GM23338 (cell line): Measurements from ENCODE around the gene SSBP2. TPM values are rescaled to one million over a fixed set of nuclear protein-coding genes. Genes with fewer than 3 reads are reported as not detected.

Experiments
- ATAC-seq: fragments of 200-7000 bp; cut with Tn5 transposase; 3 replicates; pipeline ENCODE4 v1.9.1; 2020
- DNase-seq: peaks from one replicate; pipeline ENCODE4 v3.0.0-alpha.2; 2015; ENCODE audit warnings: low spot score
- H2AFZ ChIP-seq: fragments of 200-600 bp; sonication (generic); 2 replicates; pipeline ENCODE4 v1.8.0; 2016; ENCODE audit warnings: antibody characterized with exemption, mild to moderate bottlenecking, moderate library complexity
- H3F3A ChIP-seq: fragments of 200-600 bp; sonication (generic); replicated peaks from 2 replicates; pipeline ENCODE4 v1.8.0; 2017; ENCODE audit warnings: antibody characterized with exemption, mixed run types, low read depth
- H3K27ac ChIP-seq: fragments of 200-600 bp; sonication (generic); 2 replicates; pipeline ENCODE4 v1.6.1; 2016; ENCODE audit warnings: low read depth
- H3K27me3 ChIP-seq: fragments of 200-600 bp; sonication (generic); 2 replicates; pipeline ENCODE4 v1.8.0; 2016; ENCODE audit warnings: mild to moderate bottlenecking, mixed run types, moderate library complexity; ENCODE audit not compliant: insufficient read depth
- H3K36me3 ChIP-seq: fragments of 200-600 bp; sonication (generic); 2 replicates; pipeline ENCODE4 v1.8.0; 2016; ENCODE audit warnings: mild to moderate bottlenecking; ENCODE audit not compliant: insufficient read depth
- H3K4me1 ChIP-seq: fragments of 200-600 bp; sonication (generic); 2 replicates; pipeline ENCODE4 v1.8.0; 2016; ENCODE audit warnings: mild to moderate bottlenecking, moderate library complexity; ENCODE audit not compliant: insufficient read depth
- H3K4me2 ChIP-seq: fragments of 200-600 bp; sonication (generic); 2 replicates; pipeline ENCODE4 v1.7.1; 2017; ENCODE audit warnings: mixed run types
- H3K4me3 ChIP-seq: fragments of 200-600 bp; sonication (generic); 2 replicates; pipeline ENCODE4 v1.6.1; 2016; ENCODE audit warnings: mixed run types
- H3K79me2 ChIP-seq: fragments of 200-600 bp; sonication (generic); replicated peaks from 2 replicates; pipeline ENCODE4 v1.8.0; 2017; ENCODE audit warnings: mild to moderate bottlenecking; ENCODE audit not compliant: insufficient read depth
- H3K9me2 ChIP-seq: fragments of 200-600 bp; sonication (generic); 2 replicates; pipeline ENCODE4 v1.8.0; 2017; ENCODE audit not compliant: insufficient read depth
- H4K20me1 ChIP-seq: fragments of 200-600 bp; sonication (generic); replicated peaks from 2 replicates; pipeline ENCODE4 v1.8.0; 2017; ENCODE audit warnings: mild to moderate bottlenecking; ENCODE audit not compliant: insufficient read depth
- H3K27ac Mint-ChIP-seq: 2 replicates; pipeline ENCODE4 v1.8.0; 2020; ENCODE audit warnings: inconsistent platforms, mild to moderate bottlenecking, moderate library complexity, mixed read lengths
- H3K27me3 Mint-ChIP-seq: 3 replicates; pipeline ENCODE4 v1.8.0; 2022; ENCODE audit warnings: low read depth, mild to moderate bottlenecking, moderate library complexity, mixed read lengths, inconsistent platforms; ENCODE audit not compliant: insufficient read depth, poor library complexity
- H3K36me3 Mint-ChIP-seq: 3 replicates; pipeline ENCODE4 v1.8.0; 2021; ENCODE audit warnings: low read depth, mild to moderate bottlenecking, inconsistent platforms, moderate library complexity, mixed read lengths
- H3K4me1 Mint-ChIP-seq: 3 replicates; pipeline ENCODE4 v1.8.0; 2020; ENCODE audit warnings: mild to moderate bottlenecking, inconsistent platforms, mixed read lengths
- H3K4me3 Mint-ChIP-seq: 3 replicates; pipeline ENCODE4 v1.8.0; 2021; ENCODE audit warnings: moderate library complexity, mild to moderate bottlenecking, inconsistent platforms, mixed read lengths
- H3K9me3 Mint-ChIP-seq: 3 replicates; pipeline ENCODE4 v1.8.0; 2020; ENCODE audit warnings: moderate library complexity, mild to moderate bottlenecking, inconsistent platforms, mixed read lengths
- CREB1 ChIP-seq: fragments of 250-450 bp; sonication (Bioruptor Pico); IDR thresholded peaks from 2 replicates; pipeline ENCODE4 v1.5.0; 2020; ENCODE audit warnings: low read depth, mild to moderate bottlenecking, moderate library complexity
- CTCF ChIP-seq, 2 experiments: fragments of 200-600 bp in 1 of 2; sonication (generic) in 1 of 2; conservative IDR thresholded peaks; 2 replicates each; pipeline versions ENCODE4 v1.5.1 to v1.6.1; 2016 to 2017; ENCODE audit warnings: antibody characterized with exemption in 2 of 2, low read depth in 2 of 2, mild to moderate bottlenecking in 2 of 2, moderate library complexity in 1 of 2
- ETS1 ChIP-seq: IDR thresholded peaks from 2 replicates; pipeline ENCODE4 v1.6.1; 2016; ENCODE audit warnings: antibody characterized with exemption
- EZH2 ChIP-seq: fragments of 200-600 bp; sonication (generic); IDR thresholded peaks from one replicate; pipeline ENCODE4 v1.8.0; 2017; ENCODE audit warnings: antibody characterized with exemption, mild to moderate bottlenecking, low read depth; ENCODE audit not compliant: unreplicated experiment
- EZH2phosphoT487 ChIP-seq: fragments of 200-600 bp; sonication (generic); IDR thresholded peaks from one replicate; pipeline ENCODE4 v1.8.1; 2018; ENCODE audit warnings: antibody characterized with exemption; ENCODE audit not compliant: unreplicated experiment
- JUNB ChIP-seq: IDR thresholded peaks from one replicate; pipeline ENCODE4 v1.6.1; 2016; ENCODE audit warnings: antibody characterized with exemption; ENCODE audit not compliant: unreplicated experiment
- NANOG ChIP-seq: IDR thresholded peaks from 2 replicates; pipeline ENCODE4 v1.6.1; 2016; ENCODE audit warnings: antibody characterized with exemption, borderline replicate concordance
- POLR2AphosphoS5 ChIP-seq: IDR thresholded peaks from 2 replicates; pipeline ENCODE4 v1.6.1; 2016; ENCODE audit warnings: antibody characterized with exemption, low read depth
- STAT1 ChIP-seq: IDR thresholded peaks from one replicate; pipeline ENCODE4 v1.6.1; 2016; ENCODE audit warnings: antibody characterized with exemption; ENCODE audit not compliant: unreplicated experiment
- ZNF114 ChIP-seq: fragments of 250-450 bp; sonication (Bioruptor Pico); IDR thresholded peaks from 2 replicates; pipeline ENCODE4 v1.5.0; 2020; ENCODE audit warnings: mild to moderate bottlenecking, moderate library complexity
- ZNF331 ChIP-seq: fragments of 250-450 bp; sonication (Bioruptor Pico); IDR thresholded peaks from 2 replicates; pipeline ENCODE4 v1.5.0; 2020; ENCODE audit warnings: low read depth, mild to moderate bottlenecking, moderate library complexity
- ZNF462 ChIP-seq: fragments of 250-450 bp; sonication (Bioruptor Pico); IDR thresholded peaks from 2 replicates; pipeline ENCODE4 v1.5.0; 2020; ENCODE audit warnings: mild to moderate bottlenecking, moderate library complexity
- polyA plus RNA-seq: library from polyadenylated mRNA; unstranded; fragments of >200 nt; fragmentation: Nextera tagmentation; extraction: Ambion mirVana; gene quantifications from 2 replicates; pipeline ENCODE4 v1.2.1, GENCODE V29; 2016
- total RNA-seq: library from RNA; depleted of rRNA; stranded (reverse); fragments of >200 nt; shearing (Covaris generic); gene quantifications from 2 replicates; pipeline ENCODE4 v1.2.3, GENCODE V29; 2014
- TF ChIP-seq, protein P1 (sequence below): IDR thresholded peaks from one replicate; pipeline ENCODE4 v1.6.1; 2018; ENCODE audit warnings: antibody characterized with exemption; ENCODE audit not compliant: unreplicated experiment

The SSBP2 gene
- total and polyA plus RNA-seq, 2 experiments from 2014 or later, result 21.5 to 24.7 TPM

DNA sequence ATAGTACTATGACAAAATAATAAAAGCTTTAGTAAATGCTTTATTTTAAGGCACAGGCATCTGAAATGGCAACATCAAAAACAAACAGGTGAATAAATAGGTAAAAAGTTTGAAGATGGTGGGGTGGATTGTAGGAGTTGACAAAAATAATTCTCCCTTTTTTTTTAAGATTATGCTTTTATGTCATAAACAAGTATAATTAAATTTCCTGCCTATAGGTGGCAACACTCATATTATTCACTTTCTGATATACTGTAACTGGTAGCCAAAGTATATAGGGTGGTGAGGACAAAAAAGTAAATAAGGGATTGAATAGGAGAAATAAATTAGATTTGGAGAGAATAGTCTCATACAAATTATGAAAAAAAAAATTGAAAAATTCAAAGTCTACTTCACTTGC, 236.9 kb downstream of the SSBP2 start:
- Mint-ChIP-seq H3K4me3 (no peak overlapping the region), H3K9me3 (no peaks in the 10 kb centered on the region), H3K4me1 (peaks cover 2% of the 10 kb centered on the region; the same call in 1 of the 3 replicates), H3K27ac (no peak overlapping the region), H3K27me3 (no peaks in the 10 kb centered on the region), H3K36me3 (no peaks in the 10 kb centered on the region)
- H4K20me1 ChIP-seq, result no peaks in the 10 kb centered on the region
- no peak overlapping the region for H3K27ac ChIP-seq
- H3K4me1 ChIP-seq, result no peaks in the 10 kb centered on the region; the same call in 1 of the 2 replicates
- TF ChIP-seq EZH2phosphoT487 (no peak), CREB1 (no peak), ETS1 (no peak), CTCF (conservative IDR thresholded peaks at IDR 0.05; ENCODE audit: low read depth in 2 of 2) (no peak; a peak in 1 of 4 replicates), JUNB (no peak), ZNF114 (CRISPR knock-in tag) (no peak), STAT1 (no peak), ZNF462 (CRISPR knock-in tag) (no peak), ZNF331 (CRISPR knock-in tag) (no peak), NANOG (no peak), POLR2AphosphoS5 (no peak), EZH2 (no peak)
- TF ChIP-seq, protein P1, sequence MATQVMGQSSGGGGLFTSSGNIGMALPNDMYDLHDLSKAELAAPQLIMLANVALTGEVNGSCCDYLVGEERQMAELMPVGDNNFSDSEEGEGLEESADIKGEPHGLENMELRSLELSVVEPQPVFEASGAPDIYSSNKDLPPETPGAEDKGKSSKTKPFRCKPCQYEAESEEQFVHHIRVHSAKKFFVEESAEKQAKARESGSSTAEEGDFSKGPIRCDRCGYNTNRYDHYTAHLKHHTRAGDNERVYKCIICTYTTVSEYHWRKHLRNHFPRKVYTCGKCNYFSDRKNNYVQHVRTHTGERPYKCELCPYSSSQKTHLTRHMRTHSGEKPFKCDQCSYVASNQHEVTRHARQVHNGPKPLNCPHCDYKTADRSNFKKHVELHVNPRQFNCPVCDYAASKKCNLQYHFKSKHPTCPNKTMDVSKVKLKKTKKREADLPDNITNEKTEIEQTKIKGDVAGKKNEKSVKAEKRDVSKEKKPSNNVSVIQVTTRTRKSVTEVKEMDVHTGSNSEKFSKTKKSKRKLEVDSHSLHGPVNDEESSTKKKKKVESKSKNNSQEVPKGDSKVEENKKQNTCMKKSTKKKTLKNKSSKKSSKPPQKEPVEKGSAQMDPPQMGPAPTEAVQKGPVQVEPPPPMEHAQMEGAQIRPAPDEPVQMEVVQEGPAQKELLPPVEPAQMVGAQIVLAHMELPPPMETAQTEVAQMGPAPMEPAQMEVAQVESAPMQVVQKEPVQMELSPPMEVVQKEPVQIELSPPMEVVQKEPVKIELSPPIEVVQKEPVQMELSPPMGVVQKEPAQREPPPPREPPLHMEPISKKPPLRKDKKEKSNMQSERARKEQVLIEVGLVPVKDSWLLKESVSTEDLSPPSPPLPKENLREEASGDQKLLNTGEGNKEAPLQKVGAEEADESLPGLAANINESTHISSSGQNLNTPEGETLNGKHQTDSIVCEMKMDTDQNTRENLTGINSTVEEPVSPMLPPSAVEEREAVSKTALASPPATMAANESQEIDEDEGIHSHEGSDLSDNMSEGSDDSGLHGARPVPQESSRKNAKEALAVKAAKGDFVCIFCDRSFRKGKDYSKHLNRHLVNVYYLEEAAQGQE, result no peak
- H3K79me2 ChIP-seq, result no peaks in the 10 kb centered on the region
- H3K4me2 ChIP-seq, result no peak overlapping the region
- ATAC-seq (no peak), DNase-seq (no peak)
- H3K4me3 ChIP-seq, result no peak overlapping the region
- H2AFZ ChIP-seq, result no peak overlapping the region
- no peaks in the 10 kb centered on the region for H3K36me3 ChIP-seq
- H3K27me3 ChIP-seq, result no peaks in the 10 kb centered on the region
- no peaks in the 10 kb centered on the region for H3K9me2 ChIP-seq
- H3F3A ChIP-seq, result no peaks in the 10 kb centered on the region
